Inflammatory macrophage treated with lipopolysaccharide for 4 hours (primary cell): Measurements from ENCODE around the gene CDR2L.

ENCODE experiments used
- DNase-seq: peaks from one replicate; pipeline ENCODE4 v3.0.0-alpha.2; 2020

The CDR2L gene

DNA sequence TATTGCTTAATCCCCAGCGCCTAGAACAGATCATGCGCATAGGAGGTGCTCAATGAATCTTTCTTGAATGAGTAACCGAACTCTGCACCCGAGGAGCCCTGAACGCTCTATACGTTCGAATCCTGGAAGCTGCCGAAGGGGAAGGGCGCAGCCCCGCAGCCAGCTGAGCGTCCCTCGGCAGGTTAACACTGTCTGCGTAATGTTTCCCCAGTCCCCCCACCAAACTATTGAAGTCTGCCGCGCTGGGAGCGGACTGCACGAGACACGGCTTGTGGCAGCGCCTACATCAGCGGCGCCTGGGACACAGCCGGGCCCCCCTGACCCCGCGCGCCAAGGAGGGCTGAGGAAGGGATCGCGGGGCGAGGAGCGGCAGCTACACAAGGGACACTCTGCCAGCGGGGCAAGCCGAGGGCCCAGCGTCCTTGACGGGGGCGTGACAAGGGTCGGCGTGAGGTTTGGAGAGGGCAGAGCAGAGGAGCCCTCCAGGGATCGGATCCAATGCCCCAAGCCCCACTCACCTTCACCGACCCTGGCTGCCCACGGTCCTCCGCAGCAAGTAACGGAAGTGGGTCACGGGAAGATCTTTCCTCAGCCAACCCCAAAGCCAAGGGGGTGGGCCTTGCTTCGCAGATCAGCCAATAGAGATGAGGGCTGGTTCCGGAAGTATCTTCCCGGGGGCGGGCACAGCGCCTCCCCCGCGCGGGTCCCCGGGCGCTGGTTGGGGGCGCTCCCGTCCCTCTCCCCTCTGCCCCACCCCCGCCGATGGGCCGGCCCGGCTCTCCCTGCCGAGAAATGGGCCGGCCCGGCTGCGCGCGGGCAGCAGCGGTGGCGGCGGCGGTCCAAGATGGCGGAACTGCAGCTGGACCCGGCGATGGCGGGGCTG, 59.2 kb downstream of the CDR2L start, which contains the start of the genes ATP5PD and KCTD2:
TSS of gene ATP5PD (minus strand) at position 563 of the 883 bp plus-strand sequence. CDS start 4,319 bp downstream, outside the sequence.
TSS of gene KCTD2 (plus strand) at position 819 of the 883 bp plus-strand sequence. CDS start at position 845, 26 bp downstream.
- peak; percentile 97 for DNase-seq

DNA sequence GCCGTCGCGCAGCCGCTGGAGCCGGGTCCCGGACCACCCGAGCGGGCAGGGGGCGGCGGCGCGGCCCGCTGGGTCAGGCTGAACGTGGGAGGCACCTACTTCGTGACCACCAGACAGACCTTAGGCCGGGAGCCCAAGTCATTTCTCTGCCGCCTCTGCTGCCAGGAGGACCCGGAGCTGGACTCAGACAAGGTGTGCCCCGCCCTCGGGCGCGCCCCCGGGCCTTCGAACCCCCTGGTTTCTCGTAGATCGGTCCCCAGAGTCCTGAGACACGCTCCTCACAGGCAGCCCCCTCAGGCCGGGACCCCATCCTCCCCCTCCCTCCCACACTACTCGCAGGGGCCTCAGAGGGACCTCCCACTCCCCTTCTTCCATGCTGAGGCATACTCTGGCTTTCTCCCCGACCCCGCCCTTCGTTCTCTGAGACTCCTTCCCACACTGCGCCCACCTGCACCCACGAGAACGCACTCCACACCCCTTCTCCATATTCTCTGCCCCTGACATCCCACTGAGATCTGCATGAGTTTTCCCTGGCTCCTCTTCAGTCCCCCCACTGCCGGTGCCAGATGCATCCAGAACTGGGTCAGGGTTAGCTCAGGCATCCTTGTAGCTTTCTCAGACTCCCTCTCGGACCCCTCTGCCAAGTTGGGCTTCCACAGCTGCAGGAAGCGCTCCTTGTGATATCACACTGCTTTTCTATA, 60.1 kb downstream of the CDR2L start:
- no peak for DNase-seq

DNA sequence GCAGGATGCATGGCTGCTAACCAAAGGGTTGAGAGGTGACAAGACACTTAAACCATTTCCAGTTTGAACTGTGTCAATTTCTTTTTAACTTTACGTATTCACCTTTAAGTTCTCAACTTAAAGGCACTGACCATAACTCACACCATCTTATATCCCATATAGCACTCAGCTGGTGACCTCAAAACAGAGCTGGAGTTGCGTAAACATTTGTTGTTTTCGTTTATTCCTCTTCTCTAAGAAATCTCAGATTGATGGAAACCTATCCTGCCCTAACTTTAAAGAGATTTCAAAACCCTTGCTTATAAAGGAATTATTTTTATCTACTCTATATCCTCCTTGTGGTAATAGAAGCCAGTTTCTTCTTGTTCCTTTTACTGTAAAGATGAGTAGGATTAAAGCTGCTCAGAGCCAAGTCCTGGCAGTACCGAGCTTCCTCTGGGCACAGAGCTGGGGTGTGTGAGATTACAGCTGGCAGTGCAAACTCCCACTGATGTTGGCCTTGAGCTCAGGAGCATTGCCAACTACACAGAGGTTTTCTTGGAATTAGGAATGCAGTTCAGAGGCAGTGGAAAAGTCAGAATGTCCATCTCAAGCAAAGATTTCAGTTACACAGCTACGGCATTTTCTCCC, 60.9 kb downstream of the CDR2L start:
- DNase-seq = peak; percentile 32

DNA sequence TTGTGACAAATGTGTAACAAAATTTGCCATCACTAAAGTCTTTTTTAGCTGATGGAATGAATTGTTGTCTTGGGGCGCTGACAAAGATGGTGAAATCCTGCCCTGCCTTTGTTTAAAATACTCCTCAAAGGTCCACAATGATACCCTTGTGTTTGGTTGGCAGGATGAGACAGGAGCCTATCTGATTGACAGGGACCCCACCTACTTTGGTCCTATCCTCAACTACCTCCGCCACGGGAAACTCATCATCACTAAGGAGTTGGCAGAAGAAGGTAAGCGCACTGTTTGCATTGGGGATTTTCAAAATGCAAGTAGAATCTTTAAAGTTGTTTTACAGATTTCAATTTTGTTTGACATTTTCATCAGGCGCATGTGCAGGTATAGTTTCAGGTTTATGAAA, 61.6 kb downstream of the CDR2L start:
- DNase-seq = no peak

DNA sequence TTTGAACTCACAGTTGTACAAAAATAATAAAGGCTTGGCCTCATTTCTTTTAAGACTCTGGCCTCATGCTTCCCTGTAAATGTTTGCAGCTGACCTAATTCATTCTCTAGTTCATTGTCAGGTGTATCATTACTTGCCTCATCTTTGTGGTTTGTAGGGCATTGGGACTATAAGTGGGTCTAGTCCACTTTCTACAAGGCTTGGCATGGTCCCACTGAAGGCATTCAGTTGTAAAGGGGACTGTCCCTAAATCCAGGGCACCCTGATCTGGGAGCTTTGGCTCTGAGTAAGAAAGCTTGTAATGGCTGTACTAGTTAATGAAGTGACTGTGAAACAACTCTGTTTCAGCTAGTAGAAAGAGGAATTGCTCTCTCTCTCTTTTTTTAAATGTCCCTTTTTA, 62.3 kb downstream of the CDR2L start:
- no peak for DNase-seq

DNA sequence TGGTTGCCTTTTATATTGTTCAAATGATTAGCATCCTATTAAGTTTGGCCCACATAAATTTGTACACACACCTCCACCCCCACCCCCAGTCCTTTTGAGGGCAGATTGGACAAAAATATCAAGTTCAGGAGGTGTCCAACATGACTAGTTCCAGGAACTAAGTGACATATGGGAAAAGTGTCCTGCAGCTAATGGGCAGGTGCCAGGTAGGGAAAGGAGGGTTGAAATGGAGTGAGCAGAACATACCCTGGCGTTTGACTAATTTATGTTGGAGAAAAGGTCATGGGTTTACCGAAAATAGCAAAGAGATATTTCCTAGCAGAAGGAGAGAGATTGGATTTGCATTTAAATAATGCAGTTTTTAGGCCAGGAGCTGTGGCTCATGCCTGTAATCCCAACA, 64.5 kb downstream of the CDR2L start:
- no peak for DNase-seq
